DOHH2 (cell line): ENCODE data around the gene MOK.

ENCODE experiments used
- H3F3A ChIP-seq: fragments of 200-600 bp; sonication (generic), shearing (Covaris generic); 2 replicates; pipeline ENCODE4 v1.6.0; 2016; ENCODE audit warnings: antibody characterized with exemption, mild to moderate bottlenecking; ENCODE audit not compliant: control insufficient read depth, insufficient read depth
- H3K27ac ChIP-seq: fragments of 200-600 bp; sonication (generic); 2 replicates; pipeline ENCODE4 v1.5.1; 2014; ENCODE audit warnings: low read depth, mild to moderate bottlenecking, low read length, moderate library complexity
- H3K27me3 ChIP-seq: fragments of 200-600 bp; sonication (generic); 2 replicates; pipeline ENCODE4 v1.6.1; 2014; ENCODE audit warnings: mild to moderate bottlenecking, low read length, mixed read lengths; ENCODE audit not compliant: control insufficient read depth
- H3K36me3 ChIP-seq: fragments of 200-600 bp; sonication (generic); 2 replicates; pipeline ENCODE4 v1.6.1; 2014; ENCODE audit warnings: mild to moderate bottlenecking, low read length, moderate library complexity, mixed read lengths; ENCODE audit not compliant: control insufficient read depth
- H3K4me1 ChIP-seq: fragments of 200-600 bp; sonication (generic); 2 replicates; pipeline ENCODE4 v1.6.1; 2014; ENCODE audit warnings: mild to moderate bottlenecking, low read length, mixed read lengths; ENCODE audit not compliant: control insufficient read depth
- H3K4me2 ChIP-seq: fragments of 200-600 bp; sonication (generic); 2 replicates; pipeline ENCODE4 v1.6.0; 2014; ENCODE audit warnings: mild to moderate bottlenecking, low read length, moderate library complexity
- H3K4me3 ChIP-seq: fragments of 200-600 bp; sonication (generic); 2 replicates; pipeline ENCODE4 v1.5.1; 2014; ENCODE audit warnings: mild to moderate bottlenecking, low read length, mixed read lengths
- H3K79me2 ChIP-seq: fragments of 200-600 bp; sonication (generic); 2 replicates; pipeline ENCODE4 v1.6.1; 2014; ENCODE audit warnings: mild to moderate bottlenecking, low read length, mixed read lengths; ENCODE audit not compliant: control insufficient read depth
- H3K9me2 ChIP-seq: fragments of 200-600 bp; sonication (generic); replicated peaks from 2 replicates; pipeline ENCODE4 v1.6.1; 2014; ENCODE audit warnings: mild to moderate bottlenecking, low read length, mixed read lengths; ENCODE audit not compliant: control insufficient read depth
- H3K9me3 ChIP-seq: fragments of 200-600 bp; sonication (generic); 2 replicates; pipeline ENCODE4 v1.6.1; 2014; ENCODE audit warnings: antibody characterized with exemption, low read length, mixed read lengths; ENCODE audit not compliant: control insufficient read depth, insufficient read depth
- H4K20me1 ChIP-seq: fragments of 200-600 bp; sonication (generic); 2 replicates; pipeline ENCODE4 v1.6.0; 2014; ENCODE audit warnings: low read depth, mild to moderate bottlenecking, antibody characterized with exemption, low read length, moderate library complexity; ENCODE audit not compliant: control insufficient read depth, insufficient read depth
- EZH2phosphoT487 ChIP-seq: fragments of 200-600 bp; sonication (generic); IDR thresholded peaks from 2 replicates; pipeline ENCODE4 v1.6.1; 2017; ENCODE audit warnings: borderline replicate concordance, mild to moderate bottlenecking, antibody characterized with exemption, low read length, moderate library complexity, mixed read lengths
- TF ChIP-seq, protein P1 (sequence below): fragments of 200-600 bp; sonication (generic); IDR thresholded peaks from one replicate; pipeline ENCODE4 v1.5.1; 2014; ENCODE audit warnings: antibody characterized with exemption, mild to moderate bottlenecking, low read depth, low read length; ENCODE audit not compliant: poor library complexity, severe bottlenecking

MOK gene

DNA sequence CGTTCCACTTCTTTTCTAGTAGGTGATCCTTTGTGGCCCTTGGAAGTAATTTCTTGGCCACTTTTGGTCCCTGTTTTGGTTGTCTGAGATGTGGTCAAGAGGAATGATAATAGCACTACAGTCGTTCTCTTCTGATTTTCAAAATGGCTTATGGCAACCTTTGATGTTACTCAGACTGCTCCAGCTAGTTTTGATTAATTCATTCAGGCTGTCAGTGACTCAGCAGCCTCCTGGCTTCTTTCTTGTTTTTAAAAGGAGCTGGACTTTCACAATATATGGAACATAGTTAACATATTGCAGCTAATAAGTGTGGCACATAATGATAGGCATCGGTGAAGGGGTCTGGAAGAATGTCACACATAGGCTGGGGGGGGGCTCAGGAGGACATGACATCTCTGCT, 117.9 kb downstream of the MOK start:
- Histone ChIP-seq H4K20me1 (peaks cover 17% of the 10 kb centered on the region), H3K27ac (no peak overlapping the region), H3K4me2 (no peak overlapping the region), H3K4me1 (peaks cover 12% of the 10 kb centered on the region), H3F3A (no peaks in the 10 kb centered on the region), H3K27me3 (no peaks in the 10 kb centered on the region), H3K9me2 (no peaks in the 10 kb centered on the region), H3K9me3 (no peaks in the 10 kb centered on the region), H3K79me2 (peaks cover 93% of the 10 kb centered on the region), H3K4me3 (no peak overlapping the region), H3K36me3 (no peaks in the 10 kb centered on the region)
- TF ChIP-seq EZH2phosphoT487, result no peak

DNA sequence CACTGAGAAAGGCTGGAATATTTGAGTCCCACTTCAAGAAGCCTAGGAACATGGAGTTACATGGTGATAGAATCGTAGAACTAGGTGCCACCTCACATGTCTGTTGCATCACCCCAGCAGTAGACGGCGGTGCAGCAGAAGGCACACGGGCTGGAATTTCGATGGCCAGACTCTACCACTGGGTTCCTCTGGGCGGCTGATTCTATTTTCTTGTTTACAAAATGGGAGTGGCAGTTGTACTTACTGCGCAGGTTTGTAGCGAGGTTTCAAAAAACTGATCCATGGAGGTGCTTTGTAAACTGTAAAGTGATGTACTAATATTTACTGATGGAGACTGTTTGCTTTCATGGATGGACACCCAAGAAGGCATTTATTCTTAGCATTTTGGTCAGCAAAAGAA, 119.6 kb downstream of the MOK start:
- Histone ChIP-seq H4K20me1 (peaks cover 12% of the 10 kb centered on the region), H3K27me3 (no peaks in the 10 kb centered on the region), H3K4me2 (no peak overlapping the region), H3K9me2 (no peaks in the 10 kb centered on the region), H3K27ac (no peak overlapping the region), H3K4me3 (no peak overlapping the region), H3K9me3 (no peaks in the 10 kb centered on the region), H3K4me1 (peaks cover 7% of the 10 kb centered on the region), H3K36me3 (no peaks in the 10 kb centered on the region), H3K79me2 (peaks cover 93% of the 10 kb centered on the region), H3F3A (0 out of 2 replicates have a peak, but pooled peaks cover 2% of the 10 kb centered on the region)
- TF ChIP-seq, protein P1, sequence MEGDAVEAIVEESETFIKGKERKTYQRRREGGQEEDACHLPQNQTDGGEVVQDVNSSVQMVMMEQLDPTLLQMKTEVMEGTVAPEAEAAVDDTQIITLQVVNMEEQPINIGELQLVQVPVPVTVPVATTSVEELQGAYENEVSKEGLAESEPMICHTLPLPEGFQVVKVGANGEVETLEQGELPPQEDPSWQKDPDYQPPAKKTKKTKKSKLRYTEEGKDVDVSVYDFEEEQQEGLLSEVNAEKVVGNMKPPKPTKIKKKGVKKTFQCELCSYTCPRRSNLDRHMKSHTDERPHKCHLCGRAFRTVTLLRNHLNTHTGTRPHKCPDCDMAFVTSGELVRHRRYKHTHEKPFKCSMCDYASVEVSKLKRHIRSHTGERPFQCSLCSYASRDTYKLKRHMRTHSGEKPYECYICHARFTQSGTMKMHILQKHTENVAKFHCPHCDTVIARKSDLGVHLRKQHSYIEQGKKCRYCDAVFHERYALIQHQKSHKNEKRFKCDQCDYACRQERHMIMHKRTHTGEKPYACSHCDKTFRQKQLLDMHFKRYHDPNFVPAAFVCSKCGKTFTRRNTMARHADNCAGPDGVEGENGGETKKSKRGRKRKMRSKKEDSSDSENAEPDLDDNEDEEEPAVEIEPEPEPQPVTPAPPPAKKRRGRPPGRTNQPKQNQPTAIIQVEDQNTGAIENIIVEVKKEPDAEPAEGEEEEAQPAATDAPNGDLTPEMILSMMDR, result no peak
- TF ChIP-seq EZH2phosphoT487, result no peak

DNA sequence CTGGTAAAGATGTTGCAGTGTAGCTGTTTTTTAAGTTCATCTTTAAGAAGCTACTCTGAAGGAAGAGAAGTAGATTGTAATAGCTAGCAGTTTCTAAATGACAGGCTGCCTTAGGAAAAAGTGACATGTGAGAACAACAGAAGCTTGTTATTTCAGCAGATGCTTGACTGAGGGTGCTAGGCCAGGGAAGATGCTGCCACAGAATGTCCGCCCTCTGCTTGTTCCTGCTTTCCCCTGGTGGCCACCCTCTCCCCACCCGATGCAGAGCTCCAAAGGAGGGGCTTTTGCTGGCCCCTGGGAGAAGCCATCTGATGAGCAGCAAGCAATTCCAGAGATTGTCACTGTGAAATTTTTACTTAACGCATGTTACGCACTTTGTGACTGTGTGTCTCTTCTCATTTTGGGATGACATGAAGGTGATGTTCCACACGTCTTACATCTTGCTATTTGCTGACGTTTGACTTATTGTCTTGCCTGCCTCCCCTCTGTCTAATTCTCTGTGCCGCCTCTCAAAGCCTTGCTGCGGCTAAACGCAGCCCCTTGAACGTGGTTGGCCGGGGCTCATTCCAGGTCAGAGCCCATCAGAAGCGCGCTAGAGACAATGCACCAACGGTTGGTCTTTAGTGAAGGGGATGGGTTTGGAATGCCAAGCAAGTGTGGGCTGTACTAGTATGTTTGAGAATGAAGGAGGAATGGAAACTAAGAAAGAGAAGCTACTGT, 120.5 kb downstream of the MOK start:
- Histone ChIP-seq H3F3A (0 out of 2 replicates have a peak, but pooled peaks cover 2% of the 10 kb centered on the region), H3K4me3 (no peak overlapping the region), H3K27me3 (no peaks in the 10 kb centered on the region), H3K36me3 (no peaks in the 10 kb centered on the region), H3K4me1 (peaks cover 14% of the 10 kb centered on the region), H3K27ac (no peak overlapping the region), H3K79me2 (peaks cover 94% of the 10 kb centered on the region), H3K9me2 (no peaks in the 10 kb centered on the region), H4K20me1 (peaks cover 9% of the 10 kb centered on the region), H3K9me3 (no peaks in the 10 kb centered on the region), H3K4me2 (no peak overlapping the region)
- TF ChIP-seq, protein P1, result no peak
- TF ChIP-seq EZH2phosphoT487, result no peak

DNA sequence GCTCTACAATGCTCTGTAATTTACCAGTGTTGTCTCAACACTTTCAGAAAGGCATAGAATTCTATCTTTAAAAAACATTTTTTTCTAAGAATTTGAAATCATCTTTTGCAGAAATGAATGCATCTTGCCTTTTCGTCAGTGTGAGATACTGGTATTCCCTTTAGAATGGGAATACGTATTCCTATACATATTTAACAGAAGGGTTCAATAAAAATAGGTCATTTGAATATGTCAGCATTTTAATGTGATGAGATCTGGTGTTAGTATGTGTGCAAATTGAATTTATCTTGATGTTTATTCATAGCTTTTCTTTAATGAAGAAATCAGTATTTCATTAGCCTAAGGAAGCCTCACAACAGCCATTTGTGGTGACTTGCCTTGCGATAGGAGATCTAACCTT, 121.1 kb downstream of the MOK start:
- H3K4me1 ChIP-seq, result peaks cover 14% of the 10 kb centered on the region
- H3F3A ChIP-seq, result 0 out of 2 replicates have a peak, but pooled peaks cover 2% of the 10 kb centered on the region
- no peak overlapping the region for H3K27ac ChIP-seq
- H3K4me2 ChIP-seq, result no peak overlapping the region
- TF ChIP-seq, protein P1, result no peak
- TF ChIP-seq EZH2phosphoT487, result no peak
- no peaks in the 10 kb centered on the region for H3K9me3 ChIP-seq
- no peaks in the 10 kb centered on the region for H3K9me2 ChIP-seq
- H3K36me3 ChIP-seq, result no peaks in the 10 kb centered on the region
- H3K79me2 ChIP-seq, result peaks cover 90% of the 10 kb centered on the region
- no peaks in the 10 kb centered on the region for H3K27me3 ChIP-seq
- no peak overlapping the region for H3K4me3 ChIP-seq
- H4K20me1 ChIP-seq, result peaks cover 9% of the 10 kb centered on the region
